NCI-H69 (cell line): ENCODE data around the gene PROCA1.
"Not testable (repeated sequence)": the region's sequence is repeated elsewhere in the genome, so short reads cannot be mapped to it uniquely, and the experiment has no call there.

Source experiments
- DNase-seq: peaks from one replicate; lab custom pipeline; 2025; lab: John Stamatoyannopoulos, UW

Gene PROCA1

DNA sequence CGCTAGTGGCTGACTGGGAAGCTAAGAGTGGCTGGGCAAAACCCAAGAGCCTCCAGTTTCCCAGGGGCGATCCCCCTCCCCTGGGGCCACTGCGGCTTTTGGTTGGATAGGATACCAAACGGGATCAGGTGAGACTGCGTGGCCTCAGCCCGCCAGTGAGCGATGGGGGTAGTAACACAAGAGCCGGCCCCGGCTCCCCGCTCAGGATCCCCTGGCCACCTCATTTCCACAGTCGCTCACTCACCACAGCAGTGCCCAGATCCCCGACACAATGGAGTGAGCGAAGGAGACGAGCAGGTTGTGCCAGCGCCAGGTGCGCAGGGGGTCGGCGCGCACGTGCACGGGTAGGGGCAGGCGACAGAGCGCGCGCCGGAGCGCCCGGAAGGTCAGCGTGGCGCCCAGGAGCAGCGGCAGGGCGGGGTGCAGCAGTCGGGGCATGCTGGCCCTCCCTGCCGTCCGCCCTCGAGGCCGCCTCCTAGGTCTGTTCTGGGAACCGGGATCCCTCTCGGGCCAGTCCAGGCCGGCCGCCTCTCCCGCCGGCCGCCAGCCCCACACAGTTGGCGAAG is 14.1 kb upstream of the PROCA1 start:
- DNase-seq = peak; percentile 94

GRCh38 chr17:28725166-28725659 is 13.5 kb upstream of the PROCA1 start:
- peak; percentile 74 for DNase-seq

DNA sequence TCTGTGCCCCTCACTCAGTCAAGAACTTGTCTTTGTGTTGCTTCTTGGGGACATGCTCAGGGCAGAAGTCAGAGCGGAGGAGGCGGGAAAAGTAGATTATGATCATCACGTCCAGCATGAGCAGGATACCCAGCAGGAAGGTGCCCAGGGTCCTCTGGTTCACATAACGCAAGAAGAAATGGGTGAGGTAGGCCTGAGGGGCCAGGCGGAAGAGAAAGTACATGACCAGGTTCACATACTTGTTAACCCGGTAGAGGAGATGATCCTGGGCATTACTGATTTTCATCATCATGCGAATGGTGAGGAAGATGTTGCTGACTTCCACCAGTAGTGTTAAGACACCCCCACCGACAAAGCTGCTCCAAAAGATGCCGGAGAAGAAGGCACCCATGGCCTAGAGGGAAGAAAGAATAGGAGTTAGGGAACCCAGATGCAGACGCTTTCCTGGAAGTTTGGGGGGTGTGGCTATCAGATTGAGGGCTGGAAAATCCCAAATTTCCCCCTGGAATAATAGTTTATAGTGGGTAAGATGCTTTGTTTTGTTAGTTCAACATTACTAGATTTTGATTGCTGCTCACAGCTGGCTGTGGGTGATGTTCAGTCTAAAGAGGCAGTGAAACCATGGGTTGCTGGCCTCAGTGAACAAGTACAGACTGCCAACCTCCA is 12.9 kb upstream of the PROCA1 start:
- DNase-seq = peak; percentile 52

DNA sequence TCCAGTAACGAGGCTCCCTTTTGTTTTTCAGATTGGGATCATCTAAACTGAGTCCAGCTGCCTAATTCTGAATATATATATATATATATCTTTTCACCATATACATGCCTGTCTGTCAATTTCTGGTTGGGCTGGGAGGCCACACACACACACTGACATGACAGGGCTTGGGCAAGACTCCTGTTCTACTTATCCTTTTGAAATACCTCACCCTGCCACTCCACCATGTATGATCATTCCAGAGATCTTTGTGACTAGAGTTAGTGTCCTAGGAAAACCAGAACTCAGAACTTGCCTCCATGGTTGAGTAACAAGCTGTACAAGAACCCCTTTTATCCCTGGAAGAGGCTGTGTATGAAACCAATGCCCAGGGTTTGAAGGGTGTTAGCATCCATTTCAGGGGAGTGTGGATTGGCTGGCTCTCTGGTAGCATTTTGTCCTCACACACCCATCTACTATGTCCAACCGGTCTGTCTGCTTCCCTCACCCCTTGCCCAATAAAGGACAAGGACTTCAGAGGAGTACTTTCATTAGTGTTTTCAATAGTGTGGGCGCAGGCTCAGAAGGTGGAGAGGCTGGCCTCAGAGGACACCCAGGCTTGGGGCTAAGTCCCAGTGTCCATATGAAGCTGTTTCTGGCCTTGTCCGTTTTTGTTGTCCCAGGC is 12.3 kb upstream of the PROCA1 start:
- DNase-seq = not testable (repeated sequence)

GRCh38 chr17:28723159-28723835 is 11.6 kb upstream of the PROCA1 start:
- no peak for DNase-seq

GRCh38 chr17:28722417-28723158 is 10.9 kb upstream of the PROCA1 start:
- DNase-seq = no peak

DNA sequence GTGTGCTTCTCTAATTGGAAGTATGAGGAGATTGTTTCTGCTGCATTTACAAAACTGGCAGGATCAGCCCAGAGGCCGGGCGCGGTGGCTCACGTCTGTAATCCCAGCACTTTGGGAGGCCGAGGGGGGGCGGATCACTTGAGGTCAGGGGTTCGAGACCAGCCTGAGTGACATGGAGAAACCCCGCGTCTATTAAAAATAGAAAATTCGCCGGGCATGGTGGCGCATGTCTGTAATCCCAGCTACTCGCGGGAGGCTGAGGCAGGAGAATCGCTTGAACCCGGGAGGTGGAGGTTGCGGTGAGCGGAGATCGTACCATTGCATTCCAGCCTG is 9.3 kb upstream of the PROCA1 start:
- DNase-seq = not testable (repeated sequence)

GRCh38 chr17:28720247-28720996 is 8.7 kb upstream of the PROCA1 start:
- DNase-seq = no peak

- DNase-seq = no peak
Observed at GRCh38 chr17:28719021-28719433, 7.3 kb upstream of the PROCA1 start.

DNA sequence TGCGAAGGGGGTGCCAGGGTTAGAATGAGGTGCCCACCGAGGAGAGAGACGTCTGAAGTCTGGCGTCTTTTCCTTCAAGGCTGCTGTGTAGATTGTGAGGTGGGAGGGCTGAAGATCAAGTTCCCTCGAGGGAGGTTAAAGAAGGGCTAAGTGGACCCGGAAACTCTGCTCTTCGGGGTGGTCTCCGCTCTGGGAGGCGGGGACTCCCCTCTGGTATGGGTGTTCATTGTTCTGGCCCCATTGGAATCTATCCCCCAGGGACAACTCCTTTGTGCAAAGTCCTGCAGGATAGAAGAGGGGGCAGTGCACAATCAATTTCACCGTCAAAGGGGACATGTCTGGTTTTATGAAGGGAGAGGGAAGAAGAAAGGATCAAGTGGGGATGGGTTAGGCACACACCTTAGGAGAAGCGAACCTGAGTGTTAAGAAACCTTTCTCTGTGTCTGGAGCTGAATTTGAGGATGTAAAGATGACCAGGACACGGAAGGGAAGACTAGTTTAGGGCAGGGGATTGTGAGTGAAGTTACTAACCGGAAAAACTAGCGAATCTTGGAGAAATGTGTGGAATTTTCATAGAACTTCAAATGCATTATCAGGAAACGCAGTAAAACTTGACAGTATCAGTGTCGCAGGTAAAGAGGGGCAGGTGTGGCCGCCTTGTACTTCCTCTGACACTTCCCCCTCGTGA is 6.8 kb upstream of the PROCA1 start:
- peak; percentile 58 for DNase-seq

DNA sequence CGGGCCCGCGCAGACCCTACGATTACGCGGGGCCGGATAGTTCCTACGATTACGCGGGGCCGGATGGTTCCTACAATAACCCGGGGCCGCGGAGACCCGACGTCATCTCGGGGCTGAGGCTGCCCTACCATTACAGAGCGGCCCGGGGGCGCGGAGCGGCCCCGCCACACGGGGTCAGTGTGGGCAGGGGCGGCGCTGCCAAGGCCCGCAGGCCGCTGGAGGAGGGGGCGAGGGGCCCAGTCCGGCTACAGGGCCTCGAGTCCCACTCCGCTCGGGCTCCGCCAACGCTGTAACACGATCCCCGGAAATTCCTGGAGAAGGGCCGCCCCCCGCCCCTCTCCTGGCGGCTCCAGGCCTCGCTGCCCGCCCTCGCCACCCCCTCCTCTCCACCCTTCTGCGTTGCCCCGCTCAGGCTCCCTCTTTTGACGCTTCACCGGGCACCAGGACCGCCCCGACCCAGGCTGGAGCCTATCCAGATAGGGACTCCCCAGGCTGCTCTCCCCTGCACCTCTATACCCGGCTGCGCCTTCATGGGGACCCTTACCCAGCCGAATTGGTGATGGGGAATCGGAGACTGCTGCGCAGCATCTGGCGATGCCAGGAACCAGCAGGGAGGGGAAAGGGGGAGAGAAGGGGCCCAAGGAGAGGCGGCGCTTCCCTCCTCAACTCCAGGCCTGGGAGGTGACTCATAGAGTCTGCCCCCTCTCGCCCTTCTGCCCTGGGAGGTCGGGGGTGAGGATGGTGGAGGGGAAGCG is 6.1 kb upstream of the PROCA1 start, which contains the start of gene RAB34:
TSS of gene RAB34 (minus strand) at position 291 of the 755 bp plus-strand sequence. CDS start 602 bp downstream, outside the sequence.
- peak; percentile 88 for DNase-seq

DNA sequence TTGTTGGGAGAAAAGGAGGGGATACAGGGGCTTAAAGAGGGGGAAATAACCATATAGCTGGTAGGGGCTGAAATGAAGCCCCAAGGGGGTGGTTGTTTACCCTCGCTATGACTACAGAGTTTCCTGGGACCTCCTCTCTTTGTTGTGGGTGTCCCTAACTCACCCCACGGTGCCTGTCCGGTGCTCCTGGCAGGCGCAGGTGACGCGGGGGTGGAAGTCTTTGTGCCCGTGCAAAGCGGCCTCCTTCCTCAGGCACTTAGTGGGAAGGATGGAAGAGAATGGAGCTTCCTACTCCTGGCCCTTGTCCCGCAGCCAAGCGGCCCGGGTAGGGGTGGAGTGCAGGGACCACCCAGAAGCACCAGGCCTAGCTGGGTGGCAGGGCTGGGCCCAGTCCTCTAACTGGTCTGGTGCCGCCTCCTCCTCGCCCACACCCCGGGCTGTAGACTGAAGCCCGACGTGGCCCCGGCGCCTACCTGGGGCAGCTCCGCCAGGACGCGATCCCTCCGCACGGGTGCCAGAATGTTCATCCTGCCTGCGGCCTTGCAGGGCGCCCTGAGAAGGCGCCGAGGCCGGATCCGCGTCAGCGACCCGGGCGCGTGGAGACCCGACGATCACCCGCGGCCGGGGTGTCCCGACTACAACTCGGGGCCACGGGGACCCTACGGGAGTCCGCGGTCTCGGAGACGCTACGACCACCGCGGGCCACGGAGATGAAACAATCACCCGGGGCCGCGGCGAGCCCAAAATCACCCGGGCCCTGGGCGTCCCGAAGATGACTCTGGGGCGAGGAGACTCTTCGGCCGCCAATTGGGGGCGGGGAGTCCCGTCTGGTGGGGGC is 5.3 kb upstream of the PROCA1 start:
- no peak for DNase-seq

GRCh38 chr17:28715217-28715616 is 3.5 kb upstream of the PROCA1 start:
- no peak for DNase-seq

DNA sequence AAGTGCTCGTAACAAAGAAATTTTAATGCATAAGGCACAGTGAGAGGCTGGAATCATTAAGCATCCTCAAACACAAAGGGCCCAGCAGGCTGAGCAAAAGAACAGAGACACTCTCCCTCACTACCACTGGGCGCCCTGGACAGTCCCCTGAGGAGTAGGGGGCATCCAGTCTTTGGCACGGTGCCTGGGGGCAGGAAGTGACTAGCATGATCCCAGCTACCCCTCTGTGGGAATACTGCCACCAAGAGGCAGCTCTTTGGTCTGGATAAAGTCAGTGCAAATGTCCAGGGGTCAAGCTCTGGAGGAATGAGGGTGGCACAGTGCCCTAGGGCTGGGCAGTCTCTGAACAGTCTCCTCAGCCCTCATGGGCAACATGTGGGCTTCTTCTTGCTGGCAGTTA is 2.6 kb upstream of the PROCA1 start:
- no peak for DNase-seq

DNA sequence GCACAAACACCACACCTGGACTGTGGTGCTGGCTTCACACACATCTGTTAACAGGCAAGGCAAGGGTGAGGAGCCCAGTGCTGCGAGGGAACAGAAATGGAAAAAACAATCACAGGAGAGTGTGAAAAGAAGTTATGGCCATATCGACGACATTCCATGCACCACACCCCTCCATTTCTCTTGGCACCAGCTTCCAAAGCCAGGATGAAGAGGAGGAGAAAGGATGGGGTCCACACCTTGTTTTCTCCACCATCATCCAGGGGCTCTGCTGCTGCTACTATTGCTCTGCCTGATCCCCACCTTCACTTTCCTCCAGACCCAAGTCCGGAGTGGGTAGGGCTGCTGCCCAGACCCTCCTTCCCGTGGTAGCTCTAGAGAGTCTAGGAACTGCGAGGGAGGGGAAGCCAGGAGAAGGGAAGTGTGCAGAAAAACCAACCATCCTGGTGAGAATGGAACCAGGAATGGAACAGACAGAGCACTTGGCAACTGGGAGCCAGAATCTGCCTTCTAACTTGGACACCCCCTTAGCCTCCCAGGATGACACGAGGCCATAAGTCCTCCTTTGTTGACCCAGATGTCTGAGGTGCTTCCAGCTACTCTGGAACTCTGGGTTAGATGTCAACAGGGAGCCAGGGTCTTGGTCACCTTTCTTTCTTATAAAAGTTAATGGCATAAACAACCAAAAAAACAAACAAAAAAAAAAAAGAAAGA is 1.2 kb upstream of the PROCA1 start:
- DNase-seq = no peak

DNA sequence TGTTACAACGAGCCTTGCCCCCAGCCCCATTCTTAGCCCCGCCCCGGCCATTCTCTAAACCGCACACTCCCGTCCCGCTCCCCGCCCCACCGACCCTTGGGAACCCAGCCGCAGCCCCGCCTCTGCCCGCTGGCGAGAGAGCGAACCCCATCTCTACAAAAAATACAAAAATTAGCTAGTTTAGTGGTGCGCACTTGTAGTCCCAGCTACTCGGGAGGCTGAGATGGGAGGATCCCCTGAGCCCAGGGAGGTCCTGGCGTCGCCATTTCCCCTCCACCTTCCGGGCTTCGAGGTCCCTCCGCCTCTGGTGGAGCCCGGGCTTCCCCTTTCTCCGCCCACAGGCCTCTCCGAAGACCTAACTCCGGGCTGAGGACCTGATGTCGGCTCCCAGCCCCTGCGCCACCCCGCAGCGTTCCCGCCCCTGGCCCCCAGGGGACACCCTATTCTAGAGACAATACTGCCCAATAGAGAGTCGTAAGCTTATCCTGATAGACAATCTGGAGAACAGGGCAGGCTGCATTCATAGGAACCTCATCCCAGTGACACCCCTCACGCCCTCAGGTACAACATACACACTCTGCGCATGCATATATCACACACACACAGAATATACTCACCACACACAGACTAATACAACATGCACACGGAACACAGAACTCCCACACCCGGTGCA is 480 bp upstream of the PROCA1 start:
- no peak for DNase-seq

GRCh38 chr17:28710861-28711722 is 596 bp downstream of the PROCA1 start:
- peak; percentile 98 for DNase-seq
